Activated T-cell treated with anti-CD3 and anti-CD28 coated beads, Interleukin-2, amount 50 U/mL, for 72 hours (primary cell): ENCODE results near the gene GMDS. TPM values are rescaled to one million over a fixed set of nuclear protein-coding genes. Genes with fewer than 3 reads are reported as not detected.

Experiments used
- ATAC-seq, 2 donors: fragments of 150-1000 bp; cut with Tn5 transposase; replicated peaks in 1 of 2; 2 replicates each; pipeline ENCODE4 v1.10.0; 2021; ENCODE audit warnings: moderate library complexity in 2 of 2, mild to moderate bottlenecking in 1 of 2
- DNase-seq, 2 donors: peaks; one replicate each; pipeline ENCODE4 v3.0.0; 2021 to 2022; ENCODE audit warnings: mixed read lengths in 1 of 2
- H3K27ac Mint-ChIP-seq: one replicate; pipeline ENCODE4 v1.8.0; 2022; ENCODE audit warnings: mild to moderate bottlenecking, moderate library complexity, mixed read lengths
- H3K27me3 Mint-ChIP-seq: one replicate; pipeline ENCODE4 v1.8.0; 2022; ENCODE audit warnings: low read depth, mixed read lengths
- H3K36me3 Mint-ChIP-seq, 2 donors: one replicate each; pipeline ENCODE4 v1.8.0; 2022; ENCODE audit warnings: mixed read lengths in 2 of 2, mild to moderate bottlenecking in 1 of 2; ENCODE audit not compliant: insufficient read depth in 2 of 2
- H3K4me1 Mint-ChIP-seq: one replicate; pipeline ENCODE4 v1.8.0; 2022; ENCODE audit warnings: low read depth, mixed read lengths
- H3K4me3 Mint-ChIP-seq, 2 donors: one replicate each; pipeline ENCODE4 v1.8.0; 2022; ENCODE audit warnings: mild to moderate bottlenecking in 2 of 2, mixed read lengths in 2 of 2, moderate library complexity in 2 of 2
- H3K9me3 Mint-ChIP-seq, 2 donors: one replicate each; pipeline ENCODE4 v1.8.0; 2022; ENCODE audit warnings: mixed read lengths in 2 of 2
- total RNA-seq, 2 donors: library from RNA; stranded (reverse); gene quantifications; one replicate each; pipeline ENCODE4 v1.2.3, GENCODE V29; 2022

The GMDS gene
- total RNA-seq, 2 donors from 2014 or later, result 23.8 to 33.0 TPM

- no peak overlapping the region for H3K27ac Mint-ChIP-seq
- H3K36me3 Mint-ChIP-seq, result no peaks in the 10 kb centered on the region
- ATAC-seq (no peak), DNase-seq (no peak)
- H3K4me1 Mint-ChIP-seq, result peaks cover 40% of the 10 kb centered on the region
- H3K4me3 Mint-ChIP-seq, result no peak overlapping the region
- no peaks in the 10 kb centered on the region for H3K9me3 Mint-ChIP-seq
- H3K27me3 Mint-ChIP-seq, result no peaks in the 10 kb centered on the region
These were observed 14.0 kb downstream of the GMDS start for GRCh38 chr6:2231438-2231837.

DNA sequence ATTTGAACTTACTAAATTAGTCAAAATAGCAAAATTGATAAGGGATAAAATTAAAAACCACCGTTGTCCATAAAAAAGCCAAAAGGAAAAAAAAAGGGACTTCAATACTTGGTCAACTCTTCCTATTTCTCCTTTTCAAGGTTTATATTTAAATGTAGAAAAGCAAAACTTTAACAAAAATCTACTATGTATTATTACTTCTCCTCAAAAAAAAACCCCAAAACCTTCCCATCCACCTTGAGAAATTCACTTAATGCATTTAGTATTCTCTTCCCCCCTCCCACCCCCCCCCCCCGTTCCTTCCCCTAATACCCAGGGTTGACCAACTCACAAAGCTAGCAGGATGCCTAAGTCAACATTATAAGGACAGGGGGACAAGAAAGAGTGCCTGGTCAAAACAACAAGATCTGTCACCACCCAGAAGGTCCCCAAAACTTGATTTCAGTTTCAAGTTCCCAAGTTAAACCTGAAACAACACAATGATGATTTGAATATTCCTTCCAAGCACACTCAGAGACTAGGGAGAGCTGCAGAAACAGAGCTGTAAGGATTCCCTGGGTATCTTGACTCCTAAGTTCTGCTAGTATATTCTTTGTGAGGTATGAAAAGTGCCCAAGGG, 14.6 kb downstream of the GMDS start:
- Mint-ChIP-seq H3K4me3 (no peak overlapping the region), H3K36me3 (no peaks in the 10 kb centered on the region), H3K4me1 (peaks cover 44% of the 10 kb centered on the region), H3K27ac (no peak overlapping the region), H3K27me3 (no peaks in the 10 kb centered on the region), H3K9me3 (no peaks in the 10 kb centered on the region)
- ATAC-seq (no peak), DNase-seq (no peak)

GRCh38 chr6:2229742-2230141, 15.7 kb downstream of the GMDS start:
- Mint-ChIP-seq H3K4me3 (no peak overlapping the region), H3K27me3 (no peaks in the 10 kb centered on the region), H3K9me3 (no peaks in the 10 kb centered on the region), H3K36me3 (no peaks in the 10 kb centered on the region), H3K27ac (no peak overlapping the region), H3K4me1 (peaks cover 47% of the 10 kb centered on the region)
- no peak for ATAC-seq
- no peak for DNase-seq

GRCh38 chr6:2229039-2229438, 16.4 kb downstream of the GMDS start:
- no peak overlapping the region for H3K27ac Mint-ChIP-seq
- H3K27me3 Mint-ChIP-seq, result no peaks in the 10 kb centered on the region
- ATAC-seq (no peak), DNase-seq (no peak)
- H3K4me1 Mint-ChIP-seq, result peaks cover 47% of the 10 kb centered on the region
- no peaks in the 10 kb centered on the region for H3K36me3 Mint-ChIP-seq
- H3K4me3 Mint-ChIP-seq, result no peak overlapping the region
- H3K9me3 Mint-ChIP-seq, result no peaks in the 10 kb centered on the region

DNA sequence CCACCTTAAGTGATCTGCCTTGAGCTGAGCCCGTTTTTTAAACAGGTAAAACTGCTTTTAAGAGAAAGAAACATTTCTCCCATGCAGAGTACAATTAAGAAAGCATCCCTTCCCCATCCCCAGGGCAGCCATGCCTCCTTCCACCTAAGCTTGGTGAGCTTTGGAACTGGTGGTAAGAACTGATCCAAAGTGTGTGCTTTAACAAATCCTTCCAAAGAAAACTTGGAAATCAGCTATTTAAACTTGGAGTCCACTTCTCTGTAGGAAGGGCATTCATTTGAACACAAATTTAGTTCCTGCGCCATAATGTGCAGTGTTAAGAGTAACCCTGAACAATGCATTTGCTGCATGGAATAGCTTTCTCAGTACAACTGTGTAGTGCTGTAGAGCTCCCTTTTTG, 17.0 kb downstream of the GMDS start:
- Mint-ChIP-seq H3K4me1 (peaks cover 47% of the 10 kb centered on the region), H3K27me3 (no peaks in the 10 kb centered on the region), H3K27ac (no peak overlapping the region), H3K36me3 (no peaks in the 10 kb centered on the region), H3K9me3 (no peaks in the 10 kb centered on the region), H3K4me3 (no peak overlapping the region)
- ATAC-seq (no peak), DNase-seq (no peak)

DNA sequence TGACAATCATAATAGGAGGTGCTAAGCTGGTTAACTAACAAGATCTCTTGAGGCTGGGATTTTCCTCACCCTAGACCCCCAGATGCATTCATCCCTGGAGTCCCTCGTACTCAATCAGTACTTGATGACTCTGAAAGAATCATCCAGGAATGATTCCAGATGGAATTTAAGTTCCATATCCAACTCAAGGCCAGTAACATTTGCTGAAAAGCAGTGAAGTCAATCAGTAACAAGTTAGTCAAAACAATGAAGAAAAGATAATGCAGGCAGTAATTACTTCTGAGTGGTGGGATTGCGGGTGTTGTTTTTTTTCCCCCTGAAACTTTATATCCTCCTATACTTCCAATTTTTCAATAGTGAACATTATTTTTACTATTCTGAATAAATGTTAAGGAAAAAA, 18.6 kb downstream of the GMDS start:
- H3K27me3 Mint-ChIP-seq, result no peaks in the 10 kb centered on the region
- no peak overlapping the region for H3K27ac Mint-ChIP-seq
- peaks cover 43% of the 10 kb centered on the region for H3K4me1 Mint-ChIP-seq
- H3K36me3 Mint-ChIP-seq, result no peaks in the 10 kb centered on the region
- H3K9me3 Mint-ChIP-seq, result no peaks in the 10 kb centered on the region
- ATAC-seq, result no peak
- no peak for DNase-seq
- H3K4me3 Mint-ChIP-seq, result no peak overlapping the region

- Mint-ChIP-seq H3K27me3 (no peaks in the 10 kb centered on the region), H3K4me1 (peaks cover 40% of the 10 kb centered on the region), H3K36me3 (no peaks in the 10 kb centered on the region), H3K4me3 (no peak overlapping the region), H3K27ac (no peak overlapping the region), H3K9me3 (no peaks in the 10 kb centered on the region)
- DNase-seq, result no peak
- ATAC-seq, result peak in 1 of 2 donors; percentile 45
These were observed 19.7 kb downstream of the GMDS start for GRCh38 chr6:2225422-2226392.

DNA sequence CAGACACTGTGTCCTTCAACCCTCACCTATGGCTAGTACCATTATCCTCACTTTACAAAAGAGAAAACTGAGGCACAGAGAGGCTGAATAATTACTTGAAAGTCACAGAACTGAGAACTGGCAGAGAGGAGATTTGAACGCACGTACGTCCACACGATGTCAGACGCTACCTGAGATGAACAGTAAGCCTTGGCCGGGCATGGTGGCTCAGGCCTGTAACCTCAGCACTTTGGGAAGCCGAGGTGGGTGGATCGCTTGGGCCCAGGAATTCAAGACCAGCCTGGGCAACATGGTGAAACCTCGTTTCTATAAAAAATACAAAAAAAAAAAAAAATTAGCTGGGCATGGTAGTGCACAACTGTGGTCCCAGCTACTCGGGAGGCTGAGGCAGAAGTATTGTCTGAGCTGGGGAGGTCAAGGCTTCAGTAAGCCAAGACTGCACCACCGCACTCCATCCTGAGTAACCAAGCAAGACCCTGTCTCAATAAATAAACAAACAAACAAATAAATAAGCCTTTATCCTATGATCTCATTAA, 20.5 kb downstream of the GMDS start:
- Mint-ChIP-seq H3K9me3 (no peaks in the 10 kb centered on the region), H3K4me3 (no peak overlapping the region), H3K36me3 (no peaks in the 10 kb centered on the region), H3K4me1 (peaks cover 35% of the 10 kb centered on the region), H3K27me3 (no peaks in the 10 kb centered on the region), H3K27ac (no peak overlapping the region)
- ATAC-seq (no peak), DNase-seq (no peak)

GRCh38 chr6:2222275-2222842, 23.0 kb downstream of the GMDS start:
- peaks cover 30% of the 10 kb centered on the region for H3K4me1 Mint-ChIP-seq
- H3K4me3 Mint-ChIP-seq, result peak overlapping the region; percentile 82 to 93
- H3K27me3 Mint-ChIP-seq, result no peaks in the 10 kb centered on the region
- DNase-seq, result peak in 1 of 2 donors; percentile 5
- peak; percentile 13 to 25 for ATAC-seq
- peak overlapping the region; percentile 96 for H3K27ac Mint-ChIP-seq
- H3K9me3 Mint-ChIP-seq, result no peaks in the 10 kb centered on the region
- H3K36me3 Mint-ChIP-seq, result no peaks in the 10 kb centered on the region

- Mint-ChIP-seq H3K36me3 (no peaks in the 10 kb centered on the region), H3K27me3 (no peaks in the 10 kb centered on the region), H3K27ac (peak overlapping the region; percentile 96), H3K9me3 (no peaks in the 10 kb centered on the region), H3K4me1 (peaks cover 30% of the 10 kb centered on the region), H3K4me3 (peak overlapping the region; percentile 82 to 93)
- peak; percentile 45 to 51 for ATAC-seq
- peak in 1 of 2 donors; percentile 14 for DNase-seq
These were observed 23.6 kb downstream of the GMDS start for GRCh38 chr6:2221726-2222274.

- H3K4me1 Mint-ChIP-seq, result peaks cover 27% of the 10 kb centered on the region
- H3K4me3 Mint-ChIP-seq, result no peak overlapping the region
- H3K27ac Mint-ChIP-seq, result no peak overlapping the region
- DNase-seq, result no peak
- H3K27me3 Mint-ChIP-seq, result no peaks in the 10 kb centered on the region
- no peaks in the 10 kb centered on the region for H3K9me3 Mint-ChIP-seq
- no peaks in the 10 kb centered on the region for H3K36me3 Mint-ChIP-seq
- ATAC-seq, result no peak
These were observed 25.3 kb downstream of the GMDS start for GRCh38 chr6:2220154-2220553.

DNA sequence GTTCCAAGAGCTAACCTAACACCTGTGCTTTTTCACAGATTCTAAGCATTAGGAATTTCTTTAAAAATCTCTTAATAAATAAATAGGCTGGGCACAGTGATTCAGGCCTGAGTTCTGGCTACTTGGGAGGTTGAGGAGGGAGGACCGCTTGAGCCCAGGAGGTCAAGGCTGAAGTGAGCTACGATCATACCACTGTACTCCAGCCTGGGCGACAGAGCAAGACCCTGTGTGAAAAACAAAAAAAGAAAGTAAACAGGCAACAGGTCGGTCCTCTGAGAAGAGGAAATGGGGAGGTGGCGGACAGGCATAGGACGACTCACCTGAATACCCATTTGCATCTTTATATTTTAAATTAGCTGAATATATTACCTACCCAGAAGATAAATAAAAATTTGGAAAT, 26.5 kb downstream of the GMDS start:
- ATAC-seq (no peak), DNase-seq (no peak)
- Mint-ChIP-seq H3K27ac (no peak overlapping the region), H3K9me3 (no peaks in the 10 kb centered on the region), H3K27me3 (no peaks in the 10 kb centered on the region), H3K4me1 (peaks cover 32% of the 10 kb centered on the region), H3K4me3 (no peak overlapping the region), H3K36me3 (no peaks in the 10 kb centered on the region)
